HFF-Myc (cell line): Measurements from ENCODE around the gene TP53BP1.

ENCODE experiments used
- DNase-seq: peaks from one replicate; pipeline ENCODE4 v3.0.0-alpha.2; 2011; ENCODE audit warnings: low read depth; ENCODE audit errors: extremely low read depth
- H3K4me3 ChIP-seq: replicated peaks from 2 replicates; pipeline ENCODE4 v1.5.1; 2011; ENCODE audit warnings: low read depth, mild to moderate bottlenecking, control low read depth, low read length
- TF ChIP-seq, protein P1 (sequence below): IDR thresholded peaks from 2 replicates; pipeline ENCODE4 v1.5.1; 2012; ENCODE audit warnings: mild to moderate bottlenecking, low read depth, low read length, control low read depth; ENCODE audit errors: missing control alignments

TP53BP1 gene

DNA sequence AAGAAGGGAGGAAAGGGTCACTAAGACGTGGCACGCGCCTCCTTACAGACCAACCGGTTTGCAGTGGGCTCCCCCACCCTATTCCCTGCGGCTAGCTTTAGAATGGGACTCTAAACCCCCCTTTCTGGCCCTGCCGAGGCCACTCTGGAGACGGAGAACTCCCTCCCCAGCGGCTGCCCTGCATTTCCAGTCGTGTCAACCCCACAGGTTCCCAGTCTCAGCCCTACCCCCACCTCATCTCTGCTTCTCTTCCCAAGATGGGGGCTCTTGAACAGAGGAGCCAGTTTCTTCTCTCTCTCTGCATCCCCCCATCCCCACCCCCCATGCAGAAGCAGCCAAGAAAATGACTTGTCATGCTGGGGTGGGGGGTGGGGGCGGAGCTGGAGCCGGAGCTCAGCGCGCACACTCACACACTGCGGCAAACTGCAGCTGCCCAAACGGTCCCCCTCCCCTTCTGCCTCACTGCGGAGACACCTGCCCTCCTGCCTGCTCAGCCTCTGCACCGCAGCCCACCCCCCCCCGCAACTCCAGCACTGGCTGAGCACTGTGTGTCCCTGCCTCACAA lies 25.3 kb upstream of the TP53BP1 start:
- TF ChIP-seq, protein P1, sequence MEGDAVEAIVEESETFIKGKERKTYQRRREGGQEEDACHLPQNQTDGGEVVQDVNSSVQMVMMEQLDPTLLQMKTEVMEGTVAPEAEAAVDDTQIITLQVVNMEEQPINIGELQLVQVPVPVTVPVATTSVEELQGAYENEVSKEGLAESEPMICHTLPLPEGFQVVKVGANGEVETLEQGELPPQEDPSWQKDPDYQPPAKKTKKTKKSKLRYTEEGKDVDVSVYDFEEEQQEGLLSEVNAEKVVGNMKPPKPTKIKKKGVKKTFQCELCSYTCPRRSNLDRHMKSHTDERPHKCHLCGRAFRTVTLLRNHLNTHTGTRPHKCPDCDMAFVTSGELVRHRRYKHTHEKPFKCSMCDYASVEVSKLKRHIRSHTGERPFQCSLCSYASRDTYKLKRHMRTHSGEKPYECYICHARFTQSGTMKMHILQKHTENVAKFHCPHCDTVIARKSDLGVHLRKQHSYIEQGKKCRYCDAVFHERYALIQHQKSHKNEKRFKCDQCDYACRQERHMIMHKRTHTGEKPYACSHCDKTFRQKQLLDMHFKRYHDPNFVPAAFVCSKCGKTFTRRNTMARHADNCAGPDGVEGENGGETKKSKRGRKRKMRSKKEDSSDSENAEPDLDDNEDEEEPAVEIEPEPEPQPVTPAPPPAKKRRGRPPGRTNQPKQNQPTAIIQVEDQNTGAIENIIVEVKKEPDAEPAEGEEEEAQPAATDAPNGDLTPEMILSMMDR, result no peak
- peak overlapping the region; percentile 46 for H3K4me3 ChIP-seq
- DNase-seq, result no peak

DNA sequence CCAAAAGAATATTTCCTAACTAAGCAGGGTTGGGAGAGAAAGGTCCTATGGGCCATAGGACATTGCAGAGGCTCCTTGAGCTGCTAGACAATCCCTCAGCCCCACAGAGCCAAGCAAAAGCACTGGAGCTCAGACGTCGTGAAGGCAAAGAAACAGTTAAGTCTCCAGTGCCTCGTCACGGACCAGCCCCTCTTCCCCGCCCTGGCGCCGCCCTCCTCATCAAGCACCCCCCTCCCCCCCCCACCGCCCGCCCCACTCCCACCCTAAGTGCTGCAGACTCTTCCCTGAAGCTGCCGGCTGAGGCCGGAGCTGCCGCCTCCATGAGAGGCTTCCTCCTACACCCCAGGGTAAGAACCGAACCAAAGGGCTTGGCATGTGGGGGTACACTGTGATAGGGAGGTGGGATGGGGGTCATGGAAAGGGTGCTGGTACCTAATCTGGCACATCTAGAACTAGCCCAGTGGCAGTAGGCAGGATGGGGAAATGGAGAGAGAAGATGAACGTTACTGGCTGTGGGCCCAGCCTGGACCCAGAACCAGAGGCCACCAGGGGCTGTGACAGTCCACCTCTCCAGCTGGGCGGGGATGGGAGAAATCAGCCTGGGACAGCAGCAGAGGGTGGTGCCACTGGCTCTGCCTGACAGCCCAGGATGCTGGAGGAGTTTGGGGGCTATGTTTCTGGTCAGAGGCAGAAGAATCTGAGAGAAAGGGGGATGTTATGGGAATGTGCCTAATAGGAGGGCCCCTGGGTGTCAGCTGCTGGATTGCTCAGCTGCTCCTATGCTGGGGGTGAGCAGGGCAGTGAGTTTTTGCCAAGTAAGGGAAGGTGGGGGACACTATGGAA lies 24.6 kb upstream of the TP53BP1 start, which contains the start of gene MAP1A:
MAP1A (plus strand) TSS at position 255 of the 843 bp plus-strand sequence. CDS start 3,866 bp downstream, outside the sequence.
- TF ChIP-seq, protein P1, result no peak
- no peak for DNase-seq
- peak within 1 kb of the TSS; percentile 46 for H3K4me3 ChIP-seq

DNA sequence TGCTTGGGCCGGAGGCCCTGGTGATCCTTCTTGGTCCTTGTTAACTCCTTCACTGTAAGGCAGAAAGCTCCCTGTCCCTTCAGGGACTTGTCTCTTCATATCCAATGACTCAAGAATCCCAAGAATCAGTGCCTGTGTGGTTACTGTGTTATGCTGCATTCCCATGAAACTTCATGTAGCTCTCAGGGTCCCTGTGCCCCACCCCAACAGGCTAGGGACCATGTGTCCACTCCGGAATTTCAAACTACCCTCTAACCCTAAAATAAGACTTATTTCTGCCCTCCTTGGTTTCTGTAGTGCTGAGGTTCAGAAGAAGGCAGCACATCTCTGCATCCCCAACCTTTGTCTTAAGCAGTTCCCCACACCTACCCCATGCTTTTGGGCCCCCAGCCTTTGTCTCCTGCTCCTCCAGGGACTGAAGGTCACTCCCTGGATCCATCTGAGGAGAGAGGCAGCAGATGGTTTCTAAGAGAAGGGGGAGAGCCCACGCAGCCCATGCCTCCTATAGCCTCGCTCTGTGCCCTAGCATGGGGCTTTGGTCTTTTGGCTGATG lies 23.9 kb upstream of the TP53BP1 start:
- peak overlapping the region; percentile 46 for H3K4me3 ChIP-seq
- DNase-seq, result no peak
- TF ChIP-seq, protein P1, result no peak

DNA sequence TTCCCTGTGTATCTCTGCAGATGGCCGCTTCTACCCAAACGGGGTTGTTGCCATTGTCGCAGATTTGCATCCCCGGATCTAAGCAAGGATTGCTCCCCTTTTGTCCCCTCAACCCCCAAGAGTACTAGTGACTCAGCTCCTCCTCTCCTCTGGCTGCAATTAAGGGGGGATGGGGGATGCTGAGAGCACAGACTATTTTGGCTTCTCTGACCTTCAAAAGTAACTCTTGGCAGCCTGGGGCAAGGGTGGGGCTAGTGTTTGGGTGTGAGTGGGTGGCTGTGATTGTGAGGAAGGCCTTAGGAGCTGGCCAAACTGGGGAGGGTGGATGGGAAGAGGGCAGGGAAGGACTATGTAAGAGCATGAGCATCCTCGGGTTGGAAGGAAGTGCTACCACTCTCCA lies 23.2 kb upstream of the TP53BP1 start:
- no peak overlapping the region for H3K4me3 ChIP-seq
- no peak for DNase-seq
- TF ChIP-seq, protein P1, result no peak

DNA sequence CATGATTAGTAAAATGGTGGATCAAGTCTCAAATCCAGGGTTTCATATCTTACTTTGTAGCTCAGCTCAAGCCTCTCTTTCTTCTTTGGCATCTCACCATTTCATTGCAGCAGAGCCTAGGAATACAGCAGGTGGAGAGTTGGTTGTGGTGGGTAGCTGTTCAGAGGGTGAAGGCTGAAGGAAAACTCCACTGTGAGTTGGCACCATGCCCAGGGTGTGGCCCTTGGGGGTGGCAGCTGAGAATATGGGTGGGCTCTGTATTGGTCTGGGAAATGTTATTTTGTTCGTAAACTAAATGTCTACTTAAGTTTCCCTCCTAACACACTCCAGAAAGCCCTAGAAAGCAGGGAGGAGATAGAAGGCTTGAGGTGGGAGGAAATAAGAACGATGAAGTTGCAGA lies 22.8 kb upstream of the TP53BP1 start:
- DNase-seq, result no peak
- TF ChIP-seq, protein P1, result no peak
- no peak overlapping the region for H3K4me3 ChIP-seq

DNA sequence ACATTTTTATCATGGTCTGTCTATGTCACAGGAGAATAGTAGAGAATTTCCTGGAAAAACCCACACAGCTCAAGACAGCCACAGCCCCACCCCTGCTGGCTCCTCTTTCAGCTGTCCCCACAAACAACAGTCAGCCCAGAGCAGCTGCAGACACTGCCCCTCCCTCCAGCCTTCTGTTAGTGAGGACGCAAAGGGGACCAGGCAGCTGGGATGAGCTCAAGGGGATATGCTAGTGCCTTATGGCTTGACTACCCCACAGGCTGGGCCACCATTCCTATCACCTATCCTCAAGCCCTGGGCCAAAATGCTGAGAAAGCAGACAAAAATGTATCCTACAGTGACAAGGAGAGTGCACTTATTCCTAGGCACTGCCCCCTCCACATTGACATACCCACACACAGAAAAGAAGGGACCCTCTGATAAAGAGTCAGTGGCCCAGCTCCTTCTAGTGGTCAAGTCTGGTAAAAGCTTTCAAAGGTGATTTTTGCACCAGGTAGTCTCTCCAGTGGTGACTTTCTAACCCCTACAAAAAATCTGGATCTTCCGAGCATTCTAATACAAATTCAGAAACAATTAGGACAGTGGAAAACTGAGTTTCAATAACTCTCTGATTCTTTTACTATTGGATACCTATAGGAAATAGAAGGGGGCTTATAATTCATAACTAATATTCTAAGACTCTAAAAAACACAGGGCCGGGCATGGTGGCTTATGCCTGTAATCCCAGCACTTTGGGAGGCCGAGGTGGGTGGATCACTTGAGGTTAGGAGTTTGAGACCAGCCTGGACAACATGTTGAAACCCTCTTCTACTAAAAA lies 21.5 kb upstream of the TP53BP1 start:
- DNase-seq, result no peak
- TF ChIP-seq, protein P1, result peak; percentile 52
- no peak overlapping the region for H3K4me3 ChIP-seq
